HG03378 (cell line): ENCODE measurements around the gene CHRNA4.

Source experiments
- ATAC-seq: cut with Tn5 transposase; IDR thresholded peaks from one replicate; pipeline ENCODE4 v1.9.1; 2021; ENCODE audit warnings: mild to moderate bottlenecking, moderate library complexity; ENCODE audit not compliant: unreplicated experiment

The CHRNA4 gene

DNA sequence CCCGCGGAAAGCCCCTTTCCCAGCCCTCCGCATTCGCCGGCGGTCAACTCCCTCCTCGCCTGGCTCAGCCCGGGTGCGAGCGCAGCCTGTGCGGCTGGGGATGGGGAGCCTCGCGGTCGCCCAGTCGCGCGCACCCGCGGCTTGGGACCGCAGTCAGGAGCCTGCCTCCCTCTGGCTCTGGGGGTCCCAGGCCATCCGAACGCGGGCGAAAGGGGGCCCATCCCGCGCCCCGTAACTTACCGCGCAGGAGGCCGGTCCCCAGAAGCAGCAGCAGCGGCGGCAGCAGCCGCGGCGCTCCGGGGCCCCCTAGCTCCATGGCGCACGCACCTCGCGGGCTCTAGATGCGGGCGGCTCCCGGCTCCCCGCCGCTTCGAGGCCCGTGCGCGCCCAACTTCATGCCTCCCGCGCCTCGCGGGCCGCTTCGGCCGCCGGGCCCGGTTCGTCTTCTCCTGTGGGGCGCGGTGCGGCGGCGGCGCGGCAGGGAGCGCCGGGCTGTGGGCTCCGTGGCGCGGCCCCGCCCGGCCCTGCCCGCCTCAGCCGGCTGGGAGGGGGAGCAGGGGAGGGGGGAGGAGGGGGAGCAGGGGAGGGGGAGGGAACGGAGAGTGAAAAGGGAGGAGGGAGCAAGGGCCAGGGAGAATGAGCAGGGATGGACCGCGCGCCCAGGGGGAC is at the start of gene CHRNA4:
TSS of gene CHRNA4 (minus strand) at position 500 of the 669 bp plus-strand sequence. CDS start at position 316, 184 bp downstream.
- ATAC-seq, result no peak

GRCh38 chr20:63409834-63410435 is 48.8 kb upstream of the CHRNA4 start:
- no peak for ATAC-seq

- no peak for ATAC-seq
Observed at GRCh38 chr20:63409066-63409833, 48.1 kb upstream of the CHRNA4 start.

DNA sequence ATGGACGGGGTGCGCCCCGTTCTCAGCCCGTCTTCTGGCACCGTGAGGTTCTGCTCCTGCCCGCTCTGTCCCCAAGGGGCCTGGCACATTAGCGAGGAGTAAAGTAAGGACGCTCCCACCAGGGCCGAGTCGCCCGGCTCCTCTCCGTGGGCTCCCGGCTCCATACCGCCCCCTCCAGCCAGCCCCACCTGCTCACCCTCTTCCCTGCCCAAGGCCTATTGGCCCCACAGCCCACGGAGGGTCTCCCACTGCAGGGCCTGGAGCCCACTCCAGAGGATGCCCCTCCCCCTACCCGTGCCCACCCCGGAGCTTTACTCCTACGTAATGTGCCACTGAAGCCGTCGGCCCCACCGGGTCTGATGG is 47.5 kb upstream of the CHRNA4 start:
- ATAC-seq, result no peak

DNA sequence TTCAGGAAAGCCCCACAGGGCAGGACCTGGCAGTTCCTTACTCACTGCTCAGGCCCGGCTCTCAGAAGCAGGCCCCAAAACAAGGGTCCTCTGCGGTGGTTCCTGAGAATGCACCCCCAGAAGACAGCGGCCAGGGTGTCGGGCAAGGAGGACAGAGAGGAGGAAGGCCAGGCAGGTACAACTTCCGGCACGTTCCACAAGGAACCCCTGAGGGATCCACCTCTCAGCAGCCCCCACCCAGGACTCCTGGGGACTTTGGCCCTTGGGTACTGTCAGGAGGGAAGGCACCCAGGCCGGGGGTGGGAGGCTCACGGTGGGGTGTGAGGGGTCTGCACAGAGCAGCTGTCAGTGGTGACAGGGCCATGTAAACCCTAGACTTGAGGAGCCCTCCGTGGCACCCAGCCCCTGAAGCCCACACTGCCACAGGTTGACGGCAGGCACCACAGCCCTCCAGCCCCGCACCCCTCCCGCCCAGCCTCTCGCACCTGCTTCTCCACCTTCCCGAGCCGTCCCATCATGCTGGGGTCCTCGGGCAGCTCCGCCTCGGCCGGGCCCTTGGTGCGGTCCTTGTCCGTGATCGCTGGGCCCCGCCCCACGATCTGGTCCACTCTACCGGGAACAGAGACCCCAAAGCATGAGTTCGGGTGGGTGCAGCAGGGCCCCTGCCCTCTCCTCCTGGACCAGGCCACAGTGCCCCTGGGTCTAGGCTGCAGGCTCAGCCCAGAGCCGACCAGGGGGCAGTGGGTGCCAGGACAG is 47.0 kb upstream of the CHRNA4 start:
- no peak for ATAC-seq

DNA sequence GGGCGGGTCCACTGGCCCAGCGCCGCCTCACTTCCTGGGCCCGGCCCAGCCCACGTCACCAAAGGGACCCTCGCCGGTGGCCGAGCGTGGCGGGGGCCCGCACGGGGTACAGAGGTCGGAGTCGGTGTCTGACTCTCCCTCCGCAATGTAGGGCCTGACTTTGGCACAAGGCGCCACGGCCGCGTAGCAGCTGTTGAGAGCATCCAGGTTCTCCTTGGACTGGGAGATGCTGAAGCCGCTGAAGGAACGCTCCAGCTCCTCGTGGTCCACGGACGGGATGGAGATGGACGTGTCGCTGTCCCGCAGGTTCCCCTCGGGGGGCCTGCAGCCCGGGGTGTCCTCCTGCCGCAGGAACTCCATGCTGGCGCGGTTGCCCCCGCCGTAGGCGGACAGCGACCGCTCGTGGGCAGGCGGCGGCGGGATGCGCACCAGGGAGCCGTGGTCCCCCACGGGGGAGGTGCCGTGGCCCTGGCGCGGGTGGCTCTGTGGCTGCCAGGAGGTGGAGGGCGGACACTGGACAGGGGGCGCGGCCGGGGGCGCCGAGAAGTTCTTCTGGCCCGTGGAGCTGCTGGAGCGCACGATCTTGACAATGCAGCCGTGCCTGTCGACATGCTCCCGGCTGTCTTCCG is 45.6 kb upstream of the CHRNA4 start:
- ATAC-seq, result no peak

- no peak for ATAC-seq
Observed at GRCh38 chr20:63406011-63406410, 44.9 kb upstream of the CHRNA4 start.

- no peak for ATAC-seq
Observed at GRCh38 chr20:63405102-63405730, 44.1 kb upstream of the CHRNA4 start.

- ATAC-seq, result no peak
Observed at GRCh38 chr20:63404129-63405085, 43.3 kb upstream of the CHRNA4 start.

GRCh38 chr20:63403403-63404105 is 42.4 kb upstream of the CHRNA4 start:
- no peak for ATAC-seq

GRCh38 chr20:63402860-63403220 is 41.7 kb upstream of the CHRNA4 start:
- ATAC-seq, result no peak

GRCh38 chr20:63402181-63402859 is 41.2 kb upstream of the CHRNA4 start:
- ATAC-seq, result no peak

- ATAC-seq, result no peak
Observed at GRCh38 chr20:63401384-63402110, 40.4 kb upstream of the CHRNA4 start.

DNA sequence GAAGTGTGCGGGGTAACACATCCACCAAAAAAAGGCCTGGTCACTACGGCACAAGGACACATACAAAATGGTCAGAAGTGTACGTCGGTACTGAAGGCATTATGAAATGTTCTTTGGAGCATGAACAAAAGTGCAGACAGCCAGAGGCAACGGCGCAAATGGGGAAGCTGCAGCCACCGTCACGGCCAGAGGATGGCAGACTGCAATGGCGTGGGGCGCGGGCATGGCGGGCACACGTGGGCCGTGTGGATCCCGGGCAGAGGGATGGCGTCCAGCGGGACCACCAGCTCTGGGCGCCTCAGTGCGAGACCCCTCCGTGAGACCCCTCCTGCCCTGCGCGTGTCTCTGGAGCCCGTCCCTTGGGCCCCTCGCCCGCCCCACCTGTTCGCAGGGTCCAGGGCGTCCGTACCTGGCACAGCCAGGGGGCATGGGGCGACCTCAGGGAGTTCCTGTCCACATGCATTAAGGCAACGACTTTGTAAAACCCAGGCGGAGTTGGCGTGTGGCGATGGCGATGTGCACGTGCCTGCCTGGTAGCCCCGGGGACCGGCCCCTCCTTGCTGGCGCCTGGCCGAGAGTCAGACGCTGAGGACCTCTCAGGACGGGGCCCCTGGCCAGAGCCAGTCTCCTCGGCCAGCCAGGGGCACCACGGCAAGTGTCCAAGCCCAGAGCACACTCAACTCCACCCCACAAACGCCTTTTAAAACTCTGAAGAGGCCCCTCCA is 39.5 kb upstream of the CHRNA4 start:
- no peak for ATAC-seq

DNA sequence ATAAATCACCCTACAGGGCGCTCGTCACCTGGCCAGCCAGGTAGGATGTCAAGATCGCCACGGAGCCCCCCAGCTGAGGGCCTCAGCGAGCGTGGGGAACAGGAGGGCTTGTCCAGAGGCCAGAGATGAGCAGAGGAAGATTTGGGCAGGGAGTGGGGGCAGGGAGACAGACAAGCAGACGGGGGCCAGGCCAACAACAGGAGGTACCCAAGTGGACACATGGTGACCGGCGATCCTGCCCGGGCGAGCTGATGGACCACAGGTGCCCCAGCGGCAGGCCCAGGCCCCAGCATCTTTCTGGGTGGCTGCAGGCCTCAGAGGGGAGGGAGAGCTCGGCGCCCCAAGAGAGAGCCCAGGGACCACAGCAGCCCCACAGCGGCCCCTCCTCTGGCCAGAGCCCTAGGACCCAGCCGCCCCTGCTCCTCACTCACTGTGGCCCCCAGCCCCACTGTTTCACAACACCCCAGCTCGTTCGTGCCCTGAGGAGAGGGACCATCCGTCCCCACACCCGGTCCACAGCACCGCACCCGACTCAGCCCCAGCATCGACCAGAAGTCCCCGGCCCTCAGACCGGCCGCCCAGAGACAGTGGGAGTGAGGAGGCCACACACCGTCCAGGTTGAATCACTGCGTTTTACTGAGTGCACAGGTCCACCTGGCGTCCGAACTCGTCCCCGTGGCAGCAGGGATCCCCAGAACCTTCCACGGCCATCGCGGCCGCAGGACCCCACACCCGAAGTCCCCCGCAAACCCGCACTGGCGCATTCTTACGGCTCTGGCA is 38.6 kb upstream of the CHRNA4 start:
- ATAC-seq, result no peak
